Endothelial cell of umbilical vein (primary cell): Measurements from ENCODE around the gene CAMK2G. TPM values are rescaled to one million over a fixed set of nuclear protein-coding genes. Genes with fewer than 3 reads are reported as not detected.
A peak's percentile ranks its signal among the peaks of the same experiment; 100 is the strongest.

Experiments used
- BruUV-seq: library from RNA; stranded (reverse); fragments of 400-500 nt; replicated peaks from 2 replicates; lab custom pipeline; 2021; lab: Mats Ljungman, UMichigan
- CTCF ChIA-PET: fragments of 300-600, 350-600 bp; sonication (Branson Sonifier 250); formaldehyde crosslinking; loops from one replicate; lab custom pipeline; 2021; ENCODE audit warnings: antibody characterized with exemption, inconsistent platforms; lab: Charles Lee
- POLR2A ChIA-PET: fragments of 300-600, 350-600 bp; sonication (Branson Sonifier 250); formaldehyde crosslinking; loops from one replicate; lab custom pipeline; 2021; ENCODE audit warnings: antibody characterized with exemption, inconsistent platforms; lab: Charles Lee
- DNase-seq: peaks from one replicate; pipeline ENCODE4 v3.0.0-alpha.2; 2011; ENCODE audit warnings: low read depth, low spot score
- FAIRE-seq: peaks from 2 replicates; lab custom pipeline; 2011; peaks lifted over from hg19 to GRCh38; lab: Jason Lieb, UNC
- H2AFZ ChIP-seq: 2 replicates; pipeline ENCODE4 v1.6.0; 2012; ENCODE audit warnings: low read depth, low read length, control low read depth, inconsistent platforms
- H3K27ac ChIP-seq: 2 replicates; pipeline ENCODE4 v1.5.1; 2011; ENCODE audit warnings: low read depth, mild to moderate bottlenecking, control low read depth, low read length, moderate library complexity; ENCODE audit not compliant: insufficient read depth
- H3K27me3 ChIP-seq, 2 experiments: 2 replicates each; pipeline versions ENCODE4 v1.6.0 to v1.6.1; 2011; ENCODE audit warnings: low read length in 2 of 2, mixed read lengths in 1 of 2; ENCODE audit not compliant: control insufficient read depth in 2 of 2, insufficient read depth in 2 of 2
- H3K36me3 ChIP-seq, 2 experiments: 2 replicates in 1 of 2; 3 replicates in 1 of 2; pipeline ENCODE4 v1.5.1; 2011; ENCODE audit warnings: low read length in 2 of 2, mild to moderate bottlenecking in 1 of 2, moderate library complexity in 1 of 2; ENCODE audit not compliant: control insufficient read depth in 2 of 2, insufficient read depth in 2 of 2; ENCODE audit errors: extremely low read depth in 1 of 2
- H3K4me1 ChIP-seq: 3 replicates; pipeline ENCODE4 v1.5.1; 2011; ENCODE audit warnings: mild to moderate bottlenecking, low read length; ENCODE audit not compliant: control insufficient read depth, insufficient read depth; ENCODE audit errors: extremely low read depth
- H3K4me2 ChIP-seq: 2 replicates; pipeline ENCODE4 v1.6.1; 2011; ENCODE audit warnings: low read length, control low read depth, mixed read lengths; ENCODE audit not compliant: insufficient read depth
- H3K4me3 ChIP-seq, 3 experiments: fragments of 200-600 bp in 1 of 3; sonication (generic), shearing (Covaris generic) in 1 of 3; replicated peaks in 1 of 3; 2 replicates each; pipeline ENCODE4 v1.5.1; 2011 to 2016; ENCODE audit warnings: control low read depth in 3 of 3, low read length in 3 of 3, mild to moderate bottlenecking in 2 of 3, inconsistent platforms in 1 of 3, low read depth in 1 of 3, moderate library complexity in 1 of 3; ENCODE audit not compliant: insufficient read depth in 1 of 3
- H3K79me2 ChIP-seq: 2 replicates; pipeline ENCODE4 v1.6.0; 2012; ENCODE audit warnings: low read length, inconsistent platforms; ENCODE audit not compliant: control insufficient read depth, insufficient read depth
- H3K9ac ChIP-seq: replicated peaks from 2 replicates; pipeline ENCODE3; 2011; ENCODE audit warnings: low read length, control low read depth; ENCODE audit not compliant: insufficient read depth; ENCODE audit errors: extremely low read depth
- H3K9me1 ChIP-seq: replicated peaks from 3 replicates; pipeline ENCODE4 v1.6.0; 2011; ENCODE audit warnings: mild to moderate bottlenecking, low read length; ENCODE audit not compliant: control insufficient read depth, insufficient read depth; ENCODE audit errors: extremely low read depth
- H3K9me3 ChIP-seq: replicated peaks from 2 replicates; pipeline ENCODE4 v1.5.1; 2012; ENCODE audit warnings: low read length, inconsistent platforms; ENCODE audit not compliant: control insufficient read depth, insufficient read depth
- H4K20me1 ChIP-seq: replicated peaks from 2 replicates; pipeline ENCODE3; 2011; ENCODE audit warnings: mild to moderate bottlenecking, low read length; ENCODE audit not compliant: control insufficient read depth, insufficient read depth; ENCODE audit errors: extremely low read depth
- EZH2 ChIP-seq: IDR thresholded peaks from 2 replicates; pipeline ENCODE4 v1.6.1; 2012; ENCODE audit warnings: borderline replicate concordance, low read depth, mild to moderate bottlenecking, moderate library complexity, low read length, inconsistent platforms; ENCODE audit not compliant: severe bottlenecking
- FOS ChIP-seq: IDR thresholded peaks from 2 replicates; pipeline ENCODE4 v1.6.1; 2011; ENCODE audit warnings: mild to moderate bottlenecking, low read length, moderate library complexity, borderline replicate concordance; ENCODE audit not compliant: insufficient read depth
- GATA2 ChIP-seq: IDR thresholded peaks from 2 replicates; pipeline ENCODE4 v1.7.0; 2011; ENCODE audit warnings: low read depth, mild to moderate bottlenecking, moderate library complexity, mixed read lengths, low read length; ENCODE audit not compliant: insufficient read length, insufficient read depth
- JUN ChIP-seq: IDR thresholded peaks from 2 replicates; pipeline ENCODE4 v1.6.1; 2011; ENCODE audit warnings: borderline replicate concordance, low read depth; ENCODE audit not compliant: insufficient read length, insufficient read depth
- MYC ChIP-seq: IDR thresholded peaks from one replicate; pipeline ENCODE4 v1.6.1; 2011; ENCODE audit warnings: mild to moderate bottlenecking, low read depth, low read length
- POLR2A ChIP-seq: IDR thresholded peaks from 2 replicates; pipeline ENCODE4 v1.6.1; 2012; ENCODE audit warnings: low read depth, mild to moderate bottlenecking, control low read depth, low read length
- POLR2AphosphoS5 ChIP-seq: IDR thresholded peaks from 2 replicates; pipeline ENCODE4 v1.6.1; 2012; ENCODE audit warnings: low read depth, mild to moderate bottlenecking, control low read depth, low read length, moderate library complexity; ENCODE audit not compliant: insufficient read depth
- dilution Hi-C: fragments of 300-500 bp; cut with MboI; formaldehyde crosslinking; loops from one replicate; pipeline ENCODE4 v1.15.0; 2019; ENCODE audit warnings: low sequenced_read_pairs; ENCODE audit not compliant: extremely low pct_ligation_motif_present
- intact Hi-C: fragments of 100-400 bp; cut with micrococcal nuclease; formaldehyde crosslinking; loops from one replicate; pipeline ENCODE4 v1.10.0; 2022
- polyA plus RNA-seq, 4 experiments: library from polyadenylated mRNA; depleted of rRNA in 3 of 4; stranded (reverse) in 3 of 4; unstranded in 1 of 4; fragments of >200 nt; gene quantifications; 2 replicates each; pipeline versions ENCODE4 v1.2.1 to v1.2.3, GENCODE V29; 2011 to 2012; ENCODE audit warnings: missing spikeins in 1 of 4
- total RNA-seq: library from RNA; stranded (reverse); gene quantifications from 2 replicates; pipeline ENCODE4 v1.2.3, GENCODE V29; 2021
- TF ChIP-seq, protein P1 (sequence below), 2 donors: IDR thresholded peaks; 1 replicate in 1 of 2; 2 replicates in 1 of 2; pipeline ENCODE4 v1.5.1; 2011; ENCODE audit warnings: low read length in 2 of 2, mild to moderate bottlenecking in 2 of 2, moderate library complexity in 2 of 2, control low read depth in 1 of 2, inconsistent platforms in 1 of 2, low read depth in 1 of 2; ENCODE audit not compliant: insufficient read depth in 1 of 2; ENCODE audit errors: extremely low read depth in 1 of 2
- TF ChIP-seq, protein P2 (sequence below): IDR thresholded peaks from 2 replicates; pipeline ENCODE4 v1.6.1; 2011; ENCODE audit not compliant: insufficient read depth, insufficient read length

The CAMK2G gene
- total and polyA plus RNA-seq, 2 donors (not counting 3 experiments of a cell fraction or from before 2014, with no cell fraction given), result 27.2 to 33.6 TPM

- Histone ChIP-seq H3K4me3 (no peak overlapping the region), H3K27me3 (no peaks in the 10 kb centered on the region), H3K36me3 (no peaks in the 10 kb centered on the region), H3K4me2 (no peak overlapping the region), H3K9ac (no peak overlapping the region), H3K79me2 (no peaks in the 10 kb centered on the region), H4K20me1 (no peaks in the 10 kb centered on the region), H3K4me1 (peaks cover 29% of the 10 kb centered on the region), H3K27ac (no peak overlapping the region), H2AFZ (peak overlapping the region; percentile 12), H3K9me3 (no peaks in the 10 kb centered on the region), H3K9me1 (no peaks in the 10 kb centered on the region)
- DNase-seq (no peak), FAIRE-seq (peak; percentile 33)
- CTCF ChIA-PET, result interaction anchor here (1.0 to 14.6 kb wide), 9 partner anchors 9 to 189 kb away, joined by 3 to 439 read pairs (median 43); no protein-coding TSS in a partner anchor
- dilution Hi-C loops (no loop called here), intact Hi-C loops (no loop called here)
- POLR2A ChIA-PET, result interaction anchor here (0.7 kb wide), 1 partner anchor 110 kb away, joined by 3 read pairs; no protein-coding TSS in a partner anchor
- no TSS peak for BruUV-seq
- TF ChIP-seq, protein P1, sequence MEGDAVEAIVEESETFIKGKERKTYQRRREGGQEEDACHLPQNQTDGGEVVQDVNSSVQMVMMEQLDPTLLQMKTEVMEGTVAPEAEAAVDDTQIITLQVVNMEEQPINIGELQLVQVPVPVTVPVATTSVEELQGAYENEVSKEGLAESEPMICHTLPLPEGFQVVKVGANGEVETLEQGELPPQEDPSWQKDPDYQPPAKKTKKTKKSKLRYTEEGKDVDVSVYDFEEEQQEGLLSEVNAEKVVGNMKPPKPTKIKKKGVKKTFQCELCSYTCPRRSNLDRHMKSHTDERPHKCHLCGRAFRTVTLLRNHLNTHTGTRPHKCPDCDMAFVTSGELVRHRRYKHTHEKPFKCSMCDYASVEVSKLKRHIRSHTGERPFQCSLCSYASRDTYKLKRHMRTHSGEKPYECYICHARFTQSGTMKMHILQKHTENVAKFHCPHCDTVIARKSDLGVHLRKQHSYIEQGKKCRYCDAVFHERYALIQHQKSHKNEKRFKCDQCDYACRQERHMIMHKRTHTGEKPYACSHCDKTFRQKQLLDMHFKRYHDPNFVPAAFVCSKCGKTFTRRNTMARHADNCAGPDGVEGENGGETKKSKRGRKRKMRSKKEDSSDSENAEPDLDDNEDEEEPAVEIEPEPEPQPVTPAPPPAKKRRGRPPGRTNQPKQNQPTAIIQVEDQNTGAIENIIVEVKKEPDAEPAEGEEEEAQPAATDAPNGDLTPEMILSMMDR (IDR thresholded peaks at IDR 0.05; ENCODE audit: extremely low read depth in 1 of 2, insufficient read depth in 1 of 2, low read depth in 1 of 2, low read length in 2 of 2), result no peak
- TF ChIP-seq, protein P2, sequence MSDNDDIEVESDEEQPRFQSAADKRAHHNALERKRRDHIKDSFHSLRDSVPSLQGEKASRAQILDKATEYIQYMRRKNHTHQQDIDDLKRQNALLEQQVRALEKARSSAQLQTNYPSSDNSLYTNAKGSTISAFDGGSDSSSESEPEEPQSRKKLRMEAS, result no peak
- TF ChIP-seq POLR2A (no peak), EZH2 (no peak), MYC (no peak), FOS (no peak), POLR2AphosphoS5 (no peak), JUN (no peak), GATA2 (no peak)
Observed at GRCh38 chr10:73889014-73889413, 14.7 kb upstream of the CAMK2G start.
